GM23338 (cell line): Measurements from ENCODE around the gene PPP6R1. TPM values are rescaled to one million over a fixed set of nuclear protein-coding genes. Genes with fewer than 3 reads are reported as not detected.

ENCODE experiments used
- ATAC-seq: fragments of 200-7000 bp; cut with Tn5 transposase; 3 replicates; pipeline ENCODE4 v1.9.1; 2020
- DNase-seq: peaks from one replicate; pipeline ENCODE4 v3.0.0-alpha.2; 2015; ENCODE audit warnings: low spot score
- H2AFZ ChIP-seq: fragments of 200-600 bp; sonication (generic); 2 replicates; pipeline ENCODE4 v1.8.0; 2016; ENCODE audit warnings: antibody characterized with exemption, mild to moderate bottlenecking, moderate library complexity
- H3F3A ChIP-seq: fragments of 200-600 bp; sonication (generic); replicated peaks from 2 replicates; pipeline ENCODE4 v1.8.0; 2017; ENCODE audit warnings: antibody characterized with exemption, mixed run types, low read depth
- H3K27ac ChIP-seq: fragments of 200-600 bp; sonication (generic); 2 replicates; pipeline ENCODE4 v1.6.1; 2016; ENCODE audit warnings: low read depth
- H3K27me3 ChIP-seq: fragments of 200-600 bp; sonication (generic); 2 replicates; pipeline ENCODE4 v1.8.0; 2016; ENCODE audit warnings: mild to moderate bottlenecking, mixed run types, moderate library complexity; ENCODE audit not compliant: insufficient read depth
- H3K36me3 ChIP-seq: fragments of 200-600 bp; sonication (generic); 2 replicates; pipeline ENCODE4 v1.8.0; 2016; ENCODE audit warnings: mild to moderate bottlenecking; ENCODE audit not compliant: insufficient read depth
- H3K4me1 ChIP-seq: fragments of 200-600 bp; sonication (generic); 2 replicates; pipeline ENCODE4 v1.8.0; 2016; ENCODE audit warnings: mild to moderate bottlenecking, moderate library complexity; ENCODE audit not compliant: insufficient read depth
- H3K4me2 ChIP-seq: fragments of 200-600 bp; sonication (generic); 2 replicates; pipeline ENCODE4 v1.7.1; 2017; ENCODE audit warnings: mixed run types
- H3K4me3 ChIP-seq: fragments of 200-600 bp; sonication (generic); 2 replicates; pipeline ENCODE4 v1.6.1; 2016; ENCODE audit warnings: mixed run types
- H3K79me2 ChIP-seq: fragments of 200-600 bp; sonication (generic); replicated peaks from 2 replicates; pipeline ENCODE4 v1.8.0; 2017; ENCODE audit warnings: mild to moderate bottlenecking; ENCODE audit not compliant: insufficient read depth
- H3K9me2 ChIP-seq: fragments of 200-600 bp; sonication (generic); 2 replicates; pipeline ENCODE4 v1.8.0; 2017; ENCODE audit not compliant: insufficient read depth
- H4K20me1 ChIP-seq: fragments of 200-600 bp; sonication (generic); replicated peaks from 2 replicates; pipeline ENCODE4 v1.8.0; 2017; ENCODE audit warnings: mild to moderate bottlenecking; ENCODE audit not compliant: insufficient read depth
- H3K27ac Mint-ChIP-seq: 2 replicates; pipeline ENCODE4 v1.8.0; 2020; ENCODE audit warnings: inconsistent platforms, mild to moderate bottlenecking, moderate library complexity, mixed read lengths
- H3K27me3 Mint-ChIP-seq: 3 replicates; pipeline ENCODE4 v1.8.0; 2022; ENCODE audit warnings: low read depth, mild to moderate bottlenecking, moderate library complexity, mixed read lengths, inconsistent platforms; ENCODE audit not compliant: insufficient read depth, poor library complexity
- H3K36me3 Mint-ChIP-seq: 3 replicates; pipeline ENCODE4 v1.8.0; 2021; ENCODE audit warnings: low read depth, mild to moderate bottlenecking, inconsistent platforms, moderate library complexity, mixed read lengths
- H3K4me1 Mint-ChIP-seq: 3 replicates; pipeline ENCODE4 v1.8.0; 2020; ENCODE audit warnings: mild to moderate bottlenecking, inconsistent platforms, mixed read lengths
- H3K4me3 Mint-ChIP-seq: 3 replicates; pipeline ENCODE4 v1.8.0; 2021; ENCODE audit warnings: moderate library complexity, mild to moderate bottlenecking, inconsistent platforms, mixed read lengths
- H3K9me3 Mint-ChIP-seq: 3 replicates; pipeline ENCODE4 v1.8.0; 2020; ENCODE audit warnings: moderate library complexity, mild to moderate bottlenecking, inconsistent platforms, mixed read lengths
- JUNB ChIP-seq: IDR thresholded peaks from one replicate; pipeline ENCODE4 v1.6.1; 2016; ENCODE audit warnings: antibody characterized with exemption; ENCODE audit not compliant: unreplicated experiment
- NANOG ChIP-seq: IDR thresholded peaks from 2 replicates; pipeline ENCODE4 v1.6.1; 2016; ENCODE audit warnings: antibody characterized with exemption, borderline replicate concordance
- ZNF331 ChIP-seq: fragments of 250-450 bp; sonication (Bioruptor Pico); IDR thresholded peaks from 2 replicates; pipeline ENCODE4 v1.5.0; 2020; ENCODE audit warnings: low read depth, mild to moderate bottlenecking, moderate library complexity
- polyA plus RNA-seq: library from polyadenylated mRNA; unstranded; fragments of >200 nt; fragmentation: Nextera tagmentation; extraction: Ambion mirVana; gene quantifications from 2 replicates; pipeline ENCODE4 v1.2.1, GENCODE V29; 2016
- total RNA-seq: library from RNA; depleted of rRNA; stranded (reverse); fragments of >200 nt; shearing (Covaris generic); gene quantifications from 2 replicates; pipeline ENCODE4 v1.2.3, GENCODE V29; 2014
- TF ChIP-seq, protein P1 (sequence below): IDR thresholded peaks from one replicate; pipeline ENCODE4 v1.6.1; 2018; ENCODE audit warnings: antibody characterized with exemption; ENCODE audit not compliant: unreplicated experiment
- TF ChIP-seq, protein P2 (sequence below): fragments of 250-450 bp; sonication (Bioruptor Pico); IDR thresholded peaks from 2 replicates; pipeline ENCODE4 v1.5.0; 2020; ENCODE audit warnings: mild to moderate bottlenecking, moderate library complexity

Gene PPP6R1
- total and polyA plus RNA-seq, 2 experiments from 2014 or later: 22.2 to 70.8 TPM

DNA sequence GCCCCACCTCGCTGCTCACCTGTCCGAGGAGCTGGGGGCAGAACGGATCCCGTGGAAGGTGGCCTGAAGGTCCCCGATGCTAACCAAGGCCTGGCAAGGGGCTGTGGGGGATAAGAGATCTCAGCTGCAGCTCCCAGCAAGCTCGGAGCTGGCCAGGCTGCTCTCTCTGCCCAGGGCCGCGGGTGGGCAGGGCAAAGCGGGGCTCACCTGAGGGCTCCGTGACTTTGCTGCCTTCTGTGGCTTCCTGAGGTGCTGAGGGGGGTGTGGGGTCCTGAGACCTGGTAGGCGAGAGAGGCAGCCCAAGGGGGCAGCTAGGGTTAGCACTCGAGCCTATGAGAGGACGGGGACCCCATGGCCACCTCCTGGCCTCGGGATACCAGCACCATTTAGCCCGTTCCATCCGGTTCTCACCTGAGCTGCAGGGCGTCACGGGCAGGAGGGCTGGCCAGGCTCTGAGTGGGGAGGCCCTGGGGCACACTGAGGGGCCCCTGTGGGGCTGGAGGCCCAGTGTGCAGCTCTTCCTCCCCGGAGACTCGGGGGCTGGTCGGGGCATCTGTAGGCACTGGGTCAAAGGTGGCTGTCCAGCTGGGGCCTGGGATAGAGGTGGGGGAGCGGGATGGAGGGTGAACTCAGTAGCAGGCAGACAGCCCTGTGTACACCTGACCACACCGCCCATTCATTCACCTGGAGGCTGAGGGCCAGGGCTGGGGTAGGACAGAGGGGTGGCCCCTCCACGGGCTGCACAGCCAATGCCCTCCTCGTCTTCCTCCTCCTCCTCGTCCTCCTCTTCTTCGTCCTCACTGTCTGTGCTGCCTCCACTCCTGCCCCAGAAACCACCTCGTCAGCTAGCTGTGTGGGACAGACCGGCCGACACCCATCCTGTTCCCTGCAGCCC lies 27.2 kb downstream of the PPP6R1 start:
- DNase-seq (no peak), ATAC-seq (no peak)
- no peak overlapping the region for H3K27ac Mint-ChIP-seq
- no peak overlapping the region for H3K4me3 Mint-ChIP-seq
- no peaks in the 10 kb centered on the region for H3K9me3 Mint-ChIP-seq
- H3K36me3 ChIP-seq: peaks cover 5% of the 10 kb centered on the region; the same call in 1 of the 2 replicates
- H3F3A ChIP-seq: no peaks in the 10 kb centered on the region
- H4K20me1 ChIP-seq: peaks cover 3% of the 10 kb centered on the region
- no peaks in the 10 kb centered on the region for H3K79me2 ChIP-seq
- no peak overlapping the region for H2AFZ ChIP-seq
- H3K36me3 Mint-ChIP-seq: peaks cover 40% of the 10 kb centered on the region
- TF ChIP-seq NANOG (no peak), JUNB (no peak)
- TF ChIP-seq, protein P1, sequence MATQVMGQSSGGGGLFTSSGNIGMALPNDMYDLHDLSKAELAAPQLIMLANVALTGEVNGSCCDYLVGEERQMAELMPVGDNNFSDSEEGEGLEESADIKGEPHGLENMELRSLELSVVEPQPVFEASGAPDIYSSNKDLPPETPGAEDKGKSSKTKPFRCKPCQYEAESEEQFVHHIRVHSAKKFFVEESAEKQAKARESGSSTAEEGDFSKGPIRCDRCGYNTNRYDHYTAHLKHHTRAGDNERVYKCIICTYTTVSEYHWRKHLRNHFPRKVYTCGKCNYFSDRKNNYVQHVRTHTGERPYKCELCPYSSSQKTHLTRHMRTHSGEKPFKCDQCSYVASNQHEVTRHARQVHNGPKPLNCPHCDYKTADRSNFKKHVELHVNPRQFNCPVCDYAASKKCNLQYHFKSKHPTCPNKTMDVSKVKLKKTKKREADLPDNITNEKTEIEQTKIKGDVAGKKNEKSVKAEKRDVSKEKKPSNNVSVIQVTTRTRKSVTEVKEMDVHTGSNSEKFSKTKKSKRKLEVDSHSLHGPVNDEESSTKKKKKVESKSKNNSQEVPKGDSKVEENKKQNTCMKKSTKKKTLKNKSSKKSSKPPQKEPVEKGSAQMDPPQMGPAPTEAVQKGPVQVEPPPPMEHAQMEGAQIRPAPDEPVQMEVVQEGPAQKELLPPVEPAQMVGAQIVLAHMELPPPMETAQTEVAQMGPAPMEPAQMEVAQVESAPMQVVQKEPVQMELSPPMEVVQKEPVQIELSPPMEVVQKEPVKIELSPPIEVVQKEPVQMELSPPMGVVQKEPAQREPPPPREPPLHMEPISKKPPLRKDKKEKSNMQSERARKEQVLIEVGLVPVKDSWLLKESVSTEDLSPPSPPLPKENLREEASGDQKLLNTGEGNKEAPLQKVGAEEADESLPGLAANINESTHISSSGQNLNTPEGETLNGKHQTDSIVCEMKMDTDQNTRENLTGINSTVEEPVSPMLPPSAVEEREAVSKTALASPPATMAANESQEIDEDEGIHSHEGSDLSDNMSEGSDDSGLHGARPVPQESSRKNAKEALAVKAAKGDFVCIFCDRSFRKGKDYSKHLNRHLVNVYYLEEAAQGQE: no peak
- no peak overlapping the region for H3K27ac ChIP-seq
- no peaks in the 10 kb centered on the region for H3K4me1 ChIP-seq
- H3K27me3 Mint-ChIP-seq: peaks cover 6% of the 10 kb centered on the region
- no peaks in the 10 kb centered on the region for H3K4me1 Mint-ChIP-seq
- no peak overlapping the region for H3K4me2 ChIP-seq
- H3K9me2 ChIP-seq: no peaks in the 10 kb centered on the region
- no peak overlapping the region for H3K4me3 ChIP-seq
- no peaks in the 10 kb centered on the region for H3K27me3 ChIP-seq

DNA sequence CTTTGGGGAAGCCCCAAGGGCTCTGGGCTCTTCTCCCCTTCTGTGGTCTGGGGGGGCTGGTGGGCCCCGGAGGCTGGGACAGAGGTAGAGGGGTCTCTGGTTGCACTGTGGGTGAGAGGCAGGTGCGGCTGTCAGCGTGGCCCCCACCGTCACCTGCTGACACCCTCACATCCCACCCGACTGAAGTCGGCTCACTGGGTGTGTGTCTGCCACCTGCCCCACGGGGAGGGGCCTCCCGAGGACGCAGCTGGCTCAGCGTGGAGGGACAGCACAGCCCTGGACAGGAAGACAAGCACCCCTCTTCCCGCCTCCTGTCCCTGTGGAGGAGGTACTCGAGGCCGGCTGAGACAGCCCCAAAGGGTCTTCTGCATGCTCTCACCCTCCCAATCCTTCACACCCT lies 28.0 kb downstream of the PPP6R1 start:
- Mint-ChIP-seq H3K4me3 (no peak overlapping the region), H3K9me3 (no peaks in the 10 kb centered on the region), H3K27me3 (peaks cover 6% of the 10 kb centered on the region)
- no peak for TF ChIP-seq JUNB
- TF ChIP-seq ZNF331 (CRISPR knock-in tag): no peak
- TF ChIP-seq, protein P2, sequence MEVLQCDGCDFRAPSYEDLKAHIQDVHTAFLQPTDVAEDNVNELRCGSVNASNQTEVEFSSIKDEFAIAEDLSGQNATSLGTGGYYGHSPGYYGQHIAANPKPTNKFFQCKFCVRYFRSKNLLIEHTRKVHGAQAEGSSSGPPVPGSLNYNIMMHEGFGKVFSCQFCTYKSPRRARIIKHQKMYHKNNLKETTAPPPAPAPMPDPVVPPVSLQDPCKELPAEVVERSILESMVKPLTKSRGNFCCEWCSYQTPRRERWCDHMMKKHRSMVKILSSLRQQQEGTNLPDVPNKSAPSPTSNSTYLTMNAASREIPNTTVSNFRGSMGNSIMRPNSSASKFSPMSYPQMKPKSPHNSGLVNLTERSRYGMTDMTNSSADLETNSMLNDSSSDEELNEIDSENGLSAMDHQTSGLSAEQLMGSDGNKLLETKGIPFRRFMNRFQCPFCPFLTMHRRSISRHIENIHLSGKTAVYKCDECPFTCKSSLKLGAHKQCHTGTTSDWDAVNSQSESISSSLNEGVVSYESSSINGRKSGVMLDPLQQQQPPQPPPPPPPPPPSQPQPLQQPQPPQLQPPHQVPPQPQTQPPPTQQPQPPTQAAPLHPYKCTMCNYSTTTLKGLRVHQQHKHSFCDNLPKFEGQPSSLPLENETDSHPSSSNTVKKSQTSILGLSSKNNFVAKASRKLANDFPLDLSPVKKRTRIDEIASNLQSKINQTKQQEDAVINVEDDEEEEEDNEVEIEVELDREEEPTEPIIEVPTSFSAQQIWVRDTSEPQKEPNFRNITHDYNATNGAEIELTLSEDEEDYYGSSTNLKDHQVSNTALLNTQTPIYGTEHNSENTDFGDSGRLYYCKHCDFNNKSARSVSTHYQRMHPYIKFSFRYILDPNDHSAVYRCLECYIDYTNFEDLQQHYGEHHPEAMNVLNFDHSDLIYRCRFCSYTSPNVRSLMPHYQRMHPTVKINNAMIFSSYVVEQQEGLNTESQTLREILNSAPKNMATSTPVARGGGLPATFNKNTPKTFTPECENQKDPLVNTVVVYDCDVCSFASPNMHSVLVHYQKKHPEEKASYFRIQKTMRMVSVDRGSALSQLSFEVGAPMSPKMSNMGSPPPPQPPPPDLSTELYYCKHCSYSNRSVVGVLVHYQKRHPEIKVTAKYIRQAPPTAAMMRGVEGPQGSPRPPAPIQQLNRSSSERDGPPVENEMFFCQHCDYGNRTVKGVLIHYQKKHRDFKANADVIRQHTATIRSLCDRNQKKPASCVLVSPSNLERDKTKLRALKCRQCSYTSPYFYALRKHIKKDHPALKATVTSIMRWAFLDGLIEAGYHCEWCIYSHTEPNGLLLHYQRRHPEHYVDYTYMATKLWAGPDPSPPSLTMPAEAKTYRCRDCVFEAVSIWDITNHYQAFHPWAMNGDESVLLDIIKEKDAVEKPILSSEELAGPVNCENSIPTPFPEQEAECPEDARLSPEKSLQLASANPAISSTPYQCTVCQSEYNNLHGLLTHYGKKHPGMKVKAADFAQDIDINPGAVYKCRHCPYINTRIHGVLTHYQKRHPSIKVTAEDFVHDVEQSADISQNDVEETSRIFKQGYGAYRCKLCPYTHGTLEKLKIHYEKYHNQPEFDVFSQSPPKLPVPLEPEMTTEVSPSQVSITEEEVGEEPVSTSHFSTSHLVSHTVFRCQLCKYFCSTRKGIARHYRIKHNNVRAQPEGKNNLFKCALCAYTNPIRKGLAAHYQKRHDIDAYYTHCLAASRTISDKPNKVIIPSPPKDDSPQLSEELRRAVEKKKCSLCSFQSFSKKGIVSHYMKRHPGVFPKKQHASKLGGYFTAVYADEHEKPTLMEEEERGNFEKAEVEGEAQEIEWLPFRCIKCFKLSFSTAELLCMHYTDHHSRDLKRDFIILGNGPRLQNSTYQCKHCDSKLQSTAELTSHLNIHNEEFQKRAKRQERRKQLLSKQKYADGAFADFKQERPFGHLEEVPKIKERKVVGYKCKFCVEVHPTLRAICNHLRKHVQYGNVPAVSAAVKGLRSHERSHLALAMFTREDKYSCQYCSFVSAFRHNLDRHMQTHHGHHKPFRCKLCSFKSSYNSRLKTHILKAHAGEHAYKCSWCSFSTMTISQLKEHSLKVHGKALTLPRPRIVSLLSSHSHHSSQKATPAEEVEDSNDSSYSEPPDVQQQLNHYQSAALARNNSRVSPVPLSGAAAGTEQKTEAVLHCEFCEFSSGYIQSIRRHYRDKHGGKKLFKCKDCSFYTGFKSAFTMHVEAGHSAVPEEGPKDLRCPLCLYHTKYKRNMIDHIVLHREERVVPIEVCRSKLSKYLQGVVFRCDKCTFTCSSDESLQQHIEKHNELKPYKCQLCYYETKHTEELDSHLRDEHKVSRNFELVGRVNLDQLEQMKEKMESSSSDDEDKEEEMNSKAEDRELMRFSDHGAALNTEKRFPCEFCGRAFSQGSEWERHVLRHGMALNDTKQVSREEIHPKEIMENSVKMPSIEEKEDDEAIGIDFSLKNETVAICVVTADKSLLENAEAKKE (CRISPR knock-in tag): no peak
- TF ChIP-seq, protein P1: no peak

More for the DNA sequence above, 28.0 kb downstream of the PPP6R1 start:
- Histone ChIP-seq H3K9me2 (no peaks in the 10 kb centered on the region), H4K20me1 (peaks cover 3% of the 10 kb centered on the region), H3K4me1 (no peaks in the 10 kb centered on the region), H3K36me3 (no peaks in the 10 kb centered on the region; the same call in 1 of the 2 replicates), H3K27ac (no peak overlapping the region), H3F3A (no peaks in the 10 kb centered on the region), H3K4me3 (no peak overlapping the region), H3K27me3 (no peaks in the 10 kb centered on the region), H3K4me2 (no peak overlapping the region), H3K79me2 (no peaks in the 10 kb centered on the region), H2AFZ (no peak overlapping the region)
- H3K4me1 Mint-ChIP-seq: no peaks in the 10 kb centered on the region
- DNase-seq (no peak), ATAC-seq (no peak)
- H3K27ac Mint-ChIP-seq: no peak overlapping the region
- H3K36me3 Mint-ChIP-seq: peaks cover 31% of the 10 kb centered on the region
